T-helper 17 cell (primary cell): ENCODE data around the gene BCL7A. TPM values are rescaled to one million over a fixed set of nuclear protein-coding genes. Genes with fewer than 3 reads are reported as not detected.

Experiments used
- ATAC-seq: fragments of 150-1000 bp; cut with Tn5 transposase; 2 replicates; pipeline ENCODE4 v1.10.0; 2021; ENCODE audit warnings: mild to moderate bottlenecking, moderate library complexity
- DNase-seq, 3 donors: peaks; one replicate each; pipeline versions ENCODE4 v3.0.0 to v3.0.0-alpha.2; 2020 to 2021
- H3K9me3 ChIP-seq: one replicate; pipeline ENCODE4 v1.7.0; 2013; ENCODE audit warnings: low read length, mild to moderate bottlenecking; ENCODE audit not compliant: control insufficient read depth, poor library complexity, severe bottlenecking
- H3K27ac Mint-ChIP-seq: one replicate; pipeline ENCODE4 v1.8.0; 2022; ENCODE audit warnings: mild to moderate bottlenecking, moderate library complexity, mixed read lengths
- H3K27me3 Mint-ChIP-seq: one replicate; pipeline ENCODE4 v1.8.0; 2022; ENCODE audit warnings: mixed read lengths
- H3K36me3 Mint-ChIP-seq: one replicate; pipeline ENCODE4 v1.8.0; 2022; ENCODE audit warnings: low read depth, mixed read lengths
- H3K4me1 Mint-ChIP-seq: one replicate; pipeline ENCODE4 v1.8.0; 2022; ENCODE audit warnings: mild to moderate bottlenecking, mixed read lengths
- H3K4me3 Mint-ChIP-seq: one replicate; pipeline ENCODE4 v1.8.0; 2022; ENCODE audit warnings: mild to moderate bottlenecking, moderate library complexity, mixed read lengths
- total RNA-seq, 4 donors: library from RNA in 2 of 4; stranded (reverse) in 2 of 4; gene quantifications; one replicate each; pipeline ENCODE4 v1.2.3 and lab custom pipeline; 2022 to 2026

Gene BCL7A
- total RNA-seq, 2 donors from 2014 or later, result 2.6 to 4.0 TPM

- H3K27me3 Mint-ChIP-seq, result no peaks in the 10 kb centered on the region
- peaks cover 13% of the 10 kb centered on the region for H3K4me1 Mint-ChIP-seq
- H3K27ac Mint-ChIP-seq, result no peak overlapping the region
- no peak overlapping the region for H3K4me3 Mint-ChIP-seq
- ATAC-seq (no peak), DNase-seq (no peak)
- no peaks in the 10 kb centered on the region for H3K36me3 Mint-ChIP-seq
- no peaks in the 10 kb centered on the region for H3K9me3 ChIP-seq
Observed at GRCh38 chr12:122009741-122010140, 11.9 kb upstream of the BCL7A start.

DNA sequence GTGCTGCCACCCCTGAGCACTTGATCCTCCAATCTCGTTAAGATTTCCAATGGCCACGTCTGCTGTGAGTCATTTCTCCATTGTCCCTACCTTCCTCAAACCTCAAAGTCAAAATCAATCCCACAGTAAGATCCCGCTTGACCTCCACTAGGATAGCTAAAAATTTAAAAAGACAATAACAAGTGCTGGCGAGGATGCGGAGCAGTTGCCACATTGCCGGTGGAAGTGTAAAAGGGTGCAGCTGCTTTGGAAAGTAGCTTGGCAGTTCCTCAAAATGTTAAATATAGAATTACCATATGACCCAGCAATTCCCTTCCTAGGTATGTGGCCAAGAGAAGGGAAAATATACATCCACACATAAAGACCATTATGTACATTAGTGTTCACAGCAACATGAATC is 9.5 kb upstream of the BCL7A start:
- no peaks in the 10 kb centered on the region for H3K27me3 Mint-ChIP-seq
- no peaks in the 10 kb centered on the region for H3K9me3 ChIP-seq
- H3K27ac Mint-ChIP-seq, result no peak overlapping the region
- no peak for DNase-seq
- peaks cover 2% of the 10 kb centered on the region for H3K4me1 Mint-ChIP-seq
- no peak overlapping the region for H3K4me3 Mint-ChIP-seq
- no peak for ATAC-seq
- no peaks in the 10 kb centered on the region for H3K36me3 Mint-ChIP-seq

DNA sequence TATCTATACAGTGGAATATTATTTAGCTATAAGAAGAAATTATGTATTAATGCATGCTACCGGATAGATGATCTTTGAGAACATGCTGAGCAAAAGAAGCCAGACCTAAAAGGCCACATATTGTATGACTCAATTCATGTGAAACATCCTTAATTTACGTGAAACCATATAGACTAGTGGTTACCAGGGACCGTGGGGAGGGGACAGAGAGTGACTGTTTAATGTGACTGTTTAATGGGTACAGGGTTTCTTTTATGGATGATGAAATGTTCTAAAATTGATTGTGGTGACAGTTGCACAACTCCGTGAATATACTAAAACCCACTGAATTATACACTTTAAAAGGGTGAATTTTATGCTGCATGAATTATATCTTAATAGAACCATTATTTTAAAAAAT is 8.5 kb upstream of the BCL7A start:
- DNase-seq (no peak), ATAC-seq (no peak)
- Mint-ChIP-seq H3K4me3 (no peak overlapping the region), H3K27me3 (no peaks in the 10 kb centered on the region), H3K36me3 (no peaks in the 10 kb centered on the region), H3K4me1 (no peaks in the 10 kb centered on the region), H3K27ac (no peak overlapping the region)
- H3K9me3 ChIP-seq, result no peaks in the 10 kb centered on the region

GRCh38 chr12:122013791-122014590 is 7.7 kb upstream of the BCL7A start:
- no peak overlapping the region for H3K27ac Mint-ChIP-seq
- no peaks in the 10 kb centered on the region for H3K36me3 Mint-ChIP-seq
- H3K4me3 Mint-ChIP-seq, result no peak overlapping the region

GRCh38 chr12:122014781-122015180 is 6.9 kb upstream of the BCL7A start:
- H3K4me1 Mint-ChIP-seq, result no peaks in the 10 kb centered on the region

More at GRCh38 chr12:122013791-122014590, 7.7 kb upstream of the BCL7A start:
- Mint-ChIP-seq H3K27me3 (no peaks in the 10 kb centered on the region), H3K4me1 (no peaks in the 10 kb centered on the region)
- ATAC-seq (no peak), DNase-seq (no peak)
- no peaks in the 10 kb centered on the region for H3K9me3 ChIP-seq

DNA sequence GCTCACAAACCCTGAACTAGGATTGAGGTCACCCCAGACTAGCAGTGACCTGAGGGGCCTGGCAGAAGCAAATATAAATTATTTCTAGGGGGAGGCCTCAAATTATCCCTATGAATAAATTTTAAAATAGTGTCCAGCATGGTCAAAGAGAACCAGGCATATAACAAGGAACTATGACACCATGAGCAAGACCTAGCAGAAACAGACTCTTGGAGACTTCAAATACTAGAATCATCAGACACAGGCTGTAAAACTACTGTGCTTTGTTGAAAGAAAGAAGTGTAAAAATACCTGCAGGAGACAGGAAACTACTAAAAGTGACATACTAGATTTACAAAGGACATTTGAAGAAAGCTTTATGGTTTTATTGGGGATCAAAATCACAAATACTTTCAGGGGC is 3.2 kb upstream of the BCL7A start:
- no peaks in the 10 kb centered on the region for H3K9me3 ChIP-seq
- Mint-ChIP-seq H3K27me3 (peaks cover 7% of the 10 kb centered on the region), H3K4me1 (peaks cover 5% of the 10 kb centered on the region), H3K4me3 (no peak overlapping the region), H3K27ac (no peak overlapping the region), H3K36me3 (peaks cover 3% of the 10 kb centered on the region)
- ATAC-seq (no peak), DNase-seq (no peak)

More at GRCh38 chr12:122014781-122015180, 6.9 kb upstream of the BCL7A start:
- H3K27me3 Mint-ChIP-seq, result no peaks in the 10 kb centered on the region
- H3K36me3 Mint-ChIP-seq, result no peaks in the 10 kb centered on the region
- DNase-seq, result no peak
- no peak overlapping the region for H3K4me3 Mint-ChIP-seq
- ATAC-seq, result no peak
- no peaks in the 10 kb centered on the region for H3K9me3 ChIP-seq
- no peak overlapping the region for H3K27ac Mint-ChIP-seq

- ATAC-seq (no peak), DNase-seq (no peak)
- peaks cover 5% of the 10 kb centered on the region for H3K4me1 Mint-ChIP-seq
- H3K36me3 Mint-ChIP-seq, result peaks cover 3% of the 10 kb centered on the region
- no peak overlapping the region for H3K27ac Mint-ChIP-seq
- H3K27me3 Mint-ChIP-seq, result peaks cover 7% of the 10 kb centered on the region
- no peak overlapping the region for H3K4me3 Mint-ChIP-seq
- H3K9me3 ChIP-seq, result no peaks in the 10 kb centered on the region
Observed at GRCh38 chr12:122018937-122019336, 2.7 kb upstream of the BCL7A start.

DNA sequence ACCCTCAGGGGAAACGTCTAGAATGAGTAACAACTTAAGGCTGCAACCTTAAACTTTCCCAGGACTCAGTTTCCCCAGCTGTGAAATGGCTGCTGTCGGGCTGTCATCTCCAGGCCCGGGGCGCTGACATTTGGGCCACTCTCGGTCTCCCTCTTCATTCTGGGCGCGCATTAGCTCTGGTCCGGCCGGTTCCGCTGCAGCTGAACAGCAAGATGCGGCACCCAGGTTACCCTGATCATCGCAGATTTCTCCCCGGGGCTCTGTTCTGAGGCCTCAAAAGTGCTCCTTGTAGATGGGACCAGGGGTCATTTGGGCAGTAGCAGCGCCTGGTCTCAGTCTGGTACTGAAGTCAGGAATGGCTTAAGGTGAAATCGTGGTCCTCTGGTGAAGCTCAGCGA is 890 bp upstream of the BCL7A start:
- Mint-ChIP-seq H3K4me1 (peaks cover 5% of the 10 kb centered on the region), H3K27me3 (peaks cover 7% of the 10 kb centered on the region), H3K27ac (peak overlapping the region; percentile 84), H3K4me3 (peak overlapping the region; percentile 91), H3K36me3 (peaks cover 3% of the 10 kb centered on the region)
- no peaks in the 10 kb centered on the region for H3K9me3 ChIP-seq
- ATAC-seq (no peak), DNase-seq (no peak)

GRCh38 chr12:122021193-122021821 is 377 bp upstream of the BCL7A start:
- ATAC-seq (no peak), DNase-seq (no peak)
- Mint-ChIP-seq H3K4me1 (peaks cover 5% of the 10 kb centered on the region), H3K27ac (peak overlapping the region; percentile 84), H3K4me3 (peak overlapping the region; percentile 91), H3K36me3 (peaks cover 3% of the 10 kb centered on the region), H3K27me3 (peaks cover 7% of the 10 kb centered on the region)
- no peaks in the 10 kb centered on the region for H3K9me3 ChIP-seq

GRCh38 chr12:122022393-122023338 is 982 bp downstream of the BCL7A start:
- H3K27me3 Mint-ChIP-seq, result peaks cover 7% of the 10 kb centered on the region
- H3K27ac Mint-ChIP-seq, result no peak overlapping the region
- peak overlapping the region; percentile 83 for H3K4me3 Mint-ChIP-seq

DNA sequence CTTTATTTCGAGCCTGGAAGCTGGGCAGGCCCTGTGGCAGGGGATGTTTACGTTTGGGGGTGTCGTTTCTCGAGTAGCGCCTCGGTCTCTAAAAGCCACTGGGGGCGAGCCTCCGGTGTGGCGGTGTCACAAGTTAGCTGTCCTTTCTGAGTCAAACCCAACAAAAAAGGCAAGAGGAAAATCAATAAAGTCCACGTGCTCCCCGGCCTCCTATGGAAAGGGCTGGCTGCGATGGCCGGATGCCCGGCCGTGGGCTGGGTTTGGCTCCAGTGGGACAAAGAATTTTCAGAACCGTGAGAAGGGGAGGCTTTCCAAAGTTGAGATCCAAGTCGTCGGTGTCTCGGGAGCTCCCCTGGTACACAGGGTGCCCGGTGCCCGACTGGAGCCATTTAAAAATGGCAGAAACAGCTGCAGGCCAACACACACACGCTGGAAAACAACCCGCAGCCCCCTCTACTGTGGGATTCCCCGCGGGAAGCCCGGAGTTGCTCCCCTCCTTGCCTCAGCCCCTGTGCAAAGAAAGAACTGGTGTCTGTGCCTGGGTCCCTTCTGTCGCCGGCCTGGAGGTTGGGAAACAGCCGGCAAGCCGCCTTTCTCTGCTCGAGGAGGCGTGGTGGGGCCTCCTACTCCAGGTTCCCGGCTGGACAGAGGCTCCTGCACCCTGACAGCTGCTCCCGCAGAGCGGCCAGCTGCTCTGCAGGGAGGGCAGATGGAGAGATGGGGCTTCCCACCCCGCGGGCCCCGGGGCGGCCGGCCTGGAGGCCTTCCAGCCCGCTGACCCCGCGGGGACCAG is 1.9 kb downstream of the BCL7A start:
- Mint-ChIP-seq H3K36me3 (peaks cover 3% of the 10 kb centered on the region), H3K27ac (no peak overlapping the region), H3K4me3 (peak overlapping the region; percentile 83), H3K27me3 (peaks cover 7% of the 10 kb centered on the region), H3K4me1 (peaks cover 9% of the 10 kb centered on the region)
- no peak for ATAC-seq
- DNase-seq, result no peak
- H3K9me3 ChIP-seq, result no peaks in the 10 kb centered on the region

More at GRCh38 chr12:122022393-122023338, 982 bp downstream of the BCL7A start:
- peaks cover 3% of the 10 kb centered on the region for H3K36me3 Mint-ChIP-seq
- DNase-seq, result peak in 2 of 3 donors; percentile 25 to 39
- no peaks in the 10 kb centered on the region for H3K9me3 ChIP-seq
- peak; percentile 56 for ATAC-seq
- peaks cover 8% of the 10 kb centered on the region for H3K4me1 Mint-ChIP-seq

DNA sequence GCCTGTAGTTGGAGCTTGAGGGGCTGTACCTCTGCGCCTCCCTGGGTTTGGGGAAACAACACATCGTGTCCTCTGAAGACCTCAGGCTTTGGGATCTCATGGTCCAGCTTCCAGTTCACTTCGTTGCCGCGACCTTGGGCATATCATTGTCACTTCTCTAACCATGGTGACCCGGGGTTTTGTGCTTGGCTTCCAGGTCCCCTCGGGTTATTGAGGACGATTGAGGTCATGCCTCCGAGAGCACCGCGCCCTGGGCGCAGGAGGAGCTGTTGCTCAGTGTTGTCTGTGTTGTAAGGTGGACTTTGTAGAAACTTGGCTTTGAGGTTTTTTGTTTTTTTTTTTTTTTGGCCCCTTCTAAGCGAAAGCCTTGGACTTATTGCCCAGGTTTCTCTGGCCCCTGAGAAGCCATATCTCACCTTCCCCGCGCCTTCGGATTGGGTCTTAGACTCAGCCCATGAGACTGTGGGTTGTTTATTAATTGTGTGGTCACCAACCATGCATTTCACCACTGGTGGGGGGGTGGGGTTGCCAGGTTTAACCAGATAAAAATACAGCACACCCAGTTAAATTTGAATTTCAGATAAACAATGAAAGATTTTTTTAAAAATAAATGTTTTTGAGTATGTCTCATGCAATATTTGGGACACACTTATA is 2.6 kb downstream of the BCL7A start:
- peaks cover 3% of the 10 kb centered on the region for H3K36me3 Mint-ChIP-seq
- peaks cover 7% of the 10 kb centered on the region for H3K27me3 Mint-ChIP-seq
- peaks cover 15% of the 10 kb centered on the region for H3K4me1 Mint-ChIP-seq
- H3K9me3 ChIP-seq, result no peaks in the 10 kb centered on the region
- H3K27ac Mint-ChIP-seq, result no peak overlapping the region
- no peak for DNase-seq
- peak overlapping the region; percentile 7 for H3K4me3 Mint-ChIP-seq
- no peak for ATAC-seq
